Gastrocnemius medialis (tissue), 4 donors: ENCODE results near the gene LRIG1. TPM values are rescaled to one million over a fixed set of nuclear protein-coding genes. Genes with fewer than 3 reads are reported as not detected.

Source experiments
- ATAC-seq, 2 donors: fragments of 150-250 bp; one replicate each; pipeline ENCODE4 v1.9.1; 2016
- DNase-seq, 2 donors: peaks; one replicate each; pipeline ENCODE4 v3.0.0-alpha.2; 2019
- H3K27ac ChIP-seq, 4 donors: fragments of 200-600 bp; sonication (generic); 1 replicate in 1 of 4; 2 replicates in 3 of 4; pipeline ENCODE4 v1.5.1; 2016 to 2018; ENCODE audit warnings: mild to moderate bottlenecking in 2 of 4, moderate library complexity in 1 of 4
- H3K27me3 ChIP-seq, 3 donors: fragments of 200-600 bp; sonication (generic) in 2 of 3; 1 replicate in 1 of 3; 2 replicates in 2 of 3; pipeline versions ENCODE4 v1.5.1 to v1.6.0; 2016 to 2019; ENCODE audit warnings: mild to moderate bottlenecking in 1 of 3, moderate library complexity in 1 of 3
- H3K36me3 ChIP-seq, 2 donors: fragments of 200-600 bp; sonication (generic) in 1 of 2; one replicate each; pipeline ENCODE4 v1.5.1; 2017 to 2018
- H3K4me1 ChIP-seq, 2 donors: fragments of 200-600 bp; sonication (generic) in 1 of 2; one replicate each; pipeline ENCODE4 v1.5.1; 2016 to 2017; ENCODE audit warnings: mild to moderate bottlenecking in 2 of 2
- H3K4me3 ChIP-seq, 4 donors: fragments of 200-600 bp; sonication (generic) in 3 of 4; 1 replicate in 1 of 4; 2 replicates in 3 of 4; pipeline ENCODE4 v1.5.1; 2016 to 2019; ENCODE audit warnings: mild to moderate bottlenecking in 2 of 4
- H3K9me3 ChIP-seq, 3 donors: fragments of 200-600 bp; sonication (generic) in 2 of 3; 1 replicate in 1 of 3; 2 replicates in 2 of 3; pipeline ENCODE4 v1.5.1; 2016 to 2019
- POLR2A ChIP-seq, 2 donors: fragments of 450-650 bp; IDR thresholded peaks; one replicate each; pipeline ENCODE4 v1.6.1; 2017; ENCODE audit warnings: antibody characterized with exemption in 2 of 2, mild to moderate bottlenecking in 2 of 2, moderate library complexity in 2 of 2
- in situ Hi-C, 4 donors: fragments of 200-750 bp; cut with MboI; loops; one replicate each; pipeline versions ENCODE4 v1.15.0 to v1.8.0; 2017; ENCODE audit warnings: low sequenced_read_pairs in 4 of 4
- intact Hi-C: fragments of 100-400 bp; cut with DNase I; formaldehyde crosslinking; loops from one replicate; pipeline ENCODE4 v1.15.1; 2023; ENCODE audit warnings: low total_unique reads
- total RNA-seq, 4 donors: library from RNA; depleted of rRNA; stranded (reverse); fragments of >200 nt; gene quantifications; one replicate each; pipeline versions ENCODE4 v1.1.0 to v1.2.3, GENCODE V29; 2016
- TF ChIP-seq, protein P1 (sequence below), 5 experiments: fragments of 450-650 bp in 3 of 5; fragments of 200-600 bp in 2 of 5; sonication (generic) in 2 of 5; IDR thresholded peaks in 4 of 5; conservative IDR thresholded peaks in 1 of 5; 1 replicate in 4 of 5; 2 replicates in 1 of 5; pipeline ENCODE4 v1.5.1; 2016 to 2019; ENCODE audit warnings: antibody characterized with exemption in 5 of 5, mild to moderate bottlenecking in 3 of 5, moderate library complexity in 3 of 5

The LRIG1 gene
- total RNA-seq, 4 donors from 2014 or later: 45.3 to 103 (median 58.6) TPM

GRCh38 chr3:66370179-66370578, 130.6 kb downstream of the LRIG1 start:
- H3K4me3 ChIP-seq: no peak overlapping the region
- in situ Hi-C loops: loop anchor here in 1 of 4 donors (10.0 kb wide), 1 partner anchor 95 kb away; no protein-coding TSS in a partner anchor
- DNase-seq: no peak
- intact Hi-C loops: loop anchor here (5.0 kb wide), 1 partner anchor 93 kb away; no protein-coding TSS in a partner anchor
- ATAC-seq: peak; percentile 32 to 62
- no peak overlapping the region for H3K27ac ChIP-seq
- peaks cover 12 to 13% of the 10 kb centered on the region in 2 donors for H3K4me1 ChIP-seq
- H3K9me3 ChIP-seq: no peaks in the 10 kb centered on the region
- TF ChIP-seq, protein P1, sequence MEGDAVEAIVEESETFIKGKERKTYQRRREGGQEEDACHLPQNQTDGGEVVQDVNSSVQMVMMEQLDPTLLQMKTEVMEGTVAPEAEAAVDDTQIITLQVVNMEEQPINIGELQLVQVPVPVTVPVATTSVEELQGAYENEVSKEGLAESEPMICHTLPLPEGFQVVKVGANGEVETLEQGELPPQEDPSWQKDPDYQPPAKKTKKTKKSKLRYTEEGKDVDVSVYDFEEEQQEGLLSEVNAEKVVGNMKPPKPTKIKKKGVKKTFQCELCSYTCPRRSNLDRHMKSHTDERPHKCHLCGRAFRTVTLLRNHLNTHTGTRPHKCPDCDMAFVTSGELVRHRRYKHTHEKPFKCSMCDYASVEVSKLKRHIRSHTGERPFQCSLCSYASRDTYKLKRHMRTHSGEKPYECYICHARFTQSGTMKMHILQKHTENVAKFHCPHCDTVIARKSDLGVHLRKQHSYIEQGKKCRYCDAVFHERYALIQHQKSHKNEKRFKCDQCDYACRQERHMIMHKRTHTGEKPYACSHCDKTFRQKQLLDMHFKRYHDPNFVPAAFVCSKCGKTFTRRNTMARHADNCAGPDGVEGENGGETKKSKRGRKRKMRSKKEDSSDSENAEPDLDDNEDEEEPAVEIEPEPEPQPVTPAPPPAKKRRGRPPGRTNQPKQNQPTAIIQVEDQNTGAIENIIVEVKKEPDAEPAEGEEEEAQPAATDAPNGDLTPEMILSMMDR (IDR thresholded peaks at IDR 0.05 in 4 of 5, conservative IDR thresholded peaks at IDR 0.05 in 1 of 5): no peak
- no peak for TF ChIP-seq POLR2A (IDR thresholded peaks at IDR 0.05)
- no peaks in the 10 kb centered on the region for H3K27me3 ChIP-seq
- no peaks in the 10 kb centered on the region for H3K36me3 ChIP-seq

GRCh38 chr3:66367979-66368378, 132.8 kb downstream of the LRIG1 start:
- TF ChIP-seq, protein P1 (IDR thresholded peaks at IDR 0.05 in 4 of 5, conservative IDR thresholded peaks at IDR 0.05 in 1 of 5): no peak
- TF ChIP-seq POLR2A (IDR thresholded peaks at IDR 0.05): no peak
- no peak for DNase-seq
- Histone ChIP-seq H3K27me3 (no peaks in the 10 kb centered on the region), H3K9me3 (no peaks in the 10 kb centered on the region), H3K36me3 (no peaks in the 10 kb centered on the region), H3K27ac (no peak overlapping the region), H3K4me3 (no peak overlapping the region), H3K4me1 (peaks cover 18% of the 10 kb centered on the region in 2 donors)
- in situ Hi-C loops: no loop called here
- intact Hi-C loops: no loop called here
- peak; percentile 57 to 64 for ATAC-seq

DNA sequence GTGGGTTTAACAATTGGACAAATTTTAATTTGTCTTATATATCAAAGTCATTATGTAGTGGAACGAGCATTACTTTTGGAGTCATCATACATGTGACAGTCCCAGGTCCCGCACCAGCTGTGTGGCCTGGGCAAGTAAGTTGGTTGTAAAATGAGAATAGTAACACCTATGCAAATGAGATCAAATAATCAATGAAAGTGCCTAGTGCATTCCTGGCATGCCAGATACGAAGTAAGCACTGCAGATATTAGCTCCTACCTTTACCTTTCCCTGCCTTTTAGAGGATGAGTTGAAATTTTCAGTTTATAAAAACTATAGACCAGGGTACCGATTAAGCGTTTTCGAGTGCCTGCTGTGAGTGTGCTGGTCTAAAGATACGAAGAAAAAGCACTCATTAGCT, 134.1 kb downstream of the LRIG1 start:
- intact Hi-C loops (no loop called here), in situ Hi-C loops (no loop called here)
- Histone ChIP-seq H3K9me3 (no peaks in the 10 kb centered on the region), H3K27ac (no peak overlapping the region), H3K4me1 (peaks cover 24 to 28% of the 10 kb centered on the region in 2 donors), H3K27me3 (no peaks in the 10 kb centered on the region), H3K4me3 (no peak overlapping the region), H3K36me3 (no peaks in the 10 kb centered on the region)
- DNase-seq (no peak), ATAC-seq (no peak)
- TF ChIP-seq POLR2A (IDR thresholded peaks at IDR 0.05): no peak
- TF ChIP-seq, protein P1 (IDR thresholded peaks at IDR 0.05 in 4 of 5, conservative IDR thresholded peaks at IDR 0.05 in 1 of 5): no peak

GRCh38 chr3:66365080-66365479, 135.7 kb downstream of the LRIG1 start:
- DNase-seq (no peak), ATAC-seq (peak; percentile 32 to 43)
- peaks cover 24 to 27% of the 10 kb centered on the region in 2 donors for H3K4me1 ChIP-seq
- H3K4me3 ChIP-seq: no peak overlapping the region
- H3K27ac ChIP-seq: no peak overlapping the region
- no peaks in the 10 kb centered on the region for H3K36me3 ChIP-seq
- H3K27me3 ChIP-seq: no peaks in the 10 kb centered on the region
- TF ChIP-seq POLR2A (IDR thresholded peaks at IDR 0.05): no peak
- TF ChIP-seq, protein P1 (IDR thresholded peaks at IDR 0.05 in 4 of 5, conservative IDR thresholded peaks at IDR 0.05 in 1 of 5): no peak
- intact Hi-C loops: no loop called here
- no peaks in the 10 kb centered on the region for H3K9me3 ChIP-seq
- in situ Hi-C loops: no loop called here

DNA sequence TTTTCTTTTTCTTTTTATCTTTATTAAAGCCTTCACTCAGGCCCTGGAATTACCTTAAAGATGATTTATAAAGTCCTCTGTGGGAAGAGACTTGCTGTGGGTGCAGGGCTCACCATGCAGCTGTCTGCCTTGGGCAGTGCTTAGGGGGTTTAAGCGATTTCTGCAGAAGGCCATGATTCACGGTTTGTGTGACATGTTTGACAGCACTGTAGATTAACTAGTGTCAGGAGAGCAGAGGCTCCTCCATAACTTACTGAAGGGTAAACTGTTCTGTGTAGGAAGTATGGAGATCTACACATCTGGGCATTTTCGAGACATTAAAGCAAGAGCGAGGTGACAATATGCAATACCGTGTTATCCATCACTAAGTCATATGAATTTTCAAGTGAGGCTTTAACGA, 137.7 kb downstream of the LRIG1 start:
- TF ChIP-seq, protein P1 (IDR thresholded peaks at IDR 0.05 in 4 of 5, conservative IDR thresholded peaks at IDR 0.05 in 1 of 5): no peak
- no peak for TF ChIP-seq POLR2A (IDR thresholded peaks at IDR 0.05)
- Histone ChIP-seq H3K4me1 (peaks cover 22 to 24% of the 10 kb centered on the region in 2 donors), H3K27me3 (no peaks in the 10 kb centered on the region), H3K9me3 (no peaks in the 10 kb centered on the region), H3K36me3 (no peaks in the 10 kb centered on the region), H3K27ac (no peak overlapping the region), H3K4me3 (no peak overlapping the region)
- intact Hi-C loops (no loop called here), in situ Hi-C loops (no loop called here)
- ATAC-seq (no peak), DNase-seq (no peak)
